Ramos (cell line): ENCODE measurements around the gene WEE1.
"Not testable (repeated sequence)": the region's sequence is repeated elsewhere in the genome, so short reads cannot be mapped to it uniquely, and the experiment has no call there.

Experiments used
- in situ Hi-C: fragments of 300-500 bp; cut with MboI; formaldehyde crosslinking; loops from one replicate; pipeline ENCODE4 v1.14.3; 2022; ENCODE audit warnings: low sequenced_read_pairs; ENCODE audit not compliant: unreplicated experiment

WEE1 gene

GRCh38 chr11:9573052-9573774 is at the start of gene WEE1:
TSS of gene WEE1 (plus strand) at chr11:9573670. CDS start at chr11:9573934, 264 bp downstream.
- in situ Hi-C loops: no loop called here

GRCh38 chr11:9524001-9524400 is 49.5 kb upstream of the WEE1 start:
- in situ Hi-C loops: loop anchor here (25.0 kb wide), 1 partner anchor 438 kb away; no protein-coding TSS in a partner anchor

- in situ Hi-C loops: no loop called here
Measured at GRCh38 chr11:9525116-9525515, 48.4 kb upstream of the WEE1 start.

- in situ Hi-C loops: no loop called here
Measured at GRCh38 chr11:9527481-9528135, 45.9 kb upstream of the WEE1 start.

GRCh38 chr11:9528136-9528501 is 45.4 kb upstream of the WEE1 start:
- in situ Hi-C loops: no loop called here

- in situ Hi-C loops: no loop called here
Measured at GRCh38 chr11:9528573-9529333, 44.7 kb upstream of the WEE1 start.

GRCh38 chr11:9529334-9529650 is 44.2 kb upstream of the WEE1 start:
- in situ Hi-C loops: no loop called here

- in situ Hi-C loops: loop anchor here (10.0 kb wide), 1 partner anchor 325 kb away; no protein-coding TSS in a partner anchor
Measured at GRCh38 chr11:9530020-9530621, 43.3 kb upstream of the WEE1 start.

- in situ Hi-C loops: loop anchor here (10.0 kb wide), 1 partner anchor 324 kb away; no protein-coding TSS in a partner anchor
Measured at GRCh38 chr11:9530901-9531625, 42.4 kb upstream of the WEE1 start.

- in situ Hi-C loops: loop anchor here (10.0 kb wide), 1 partner anchor 322 kb away; no protein-coding TSS in a partner anchor
Measured at GRCh38 chr11:9533058-9533457, 40.4 kb upstream of the WEE1 start.

- in situ Hi-C loops: loop anchor here (10.0 kb wide), 1 partner anchor 321 kb away; no protein-coding TSS in a partner anchor
Measured at GRCh38 chr11:9533736-9534473, 39.6 kb upstream of the WEE1 start.

GRCh38 chr11:9535189-9535781 is 38.2 kb upstream of the WEE1 start:
- in situ Hi-C loops: loop anchor here (10.0 kb wide), 1 partner anchor 320 kb away; no protein-coding TSS in a partner anchor

- in situ Hi-C loops: loop anchor here (10.0 kb wide), 1 partner anchor 316 kb away; no protein-coding TSS in a partner anchor
Measured at GRCh38 chr11:9538548-9538947, 34.9 kb upstream of the WEE1 start.

- in situ Hi-C loops: not testable (repeated sequence)
Measured at GRCh38 chr11:9549216-9549615, 24.3 kb upstream of the WEE1 start.

GRCh38 chr11:9550191-9550628 is 23.3 kb upstream of the WEE1 start:
- in situ Hi-C loops: no loop called here

GRCh38 chr11:9561279-9561982 is 12.0 kb upstream of the WEE1 start:
- in situ Hi-C loops: no loop called here

- in situ Hi-C loops: no loop called here
Measured at GRCh38 chr11:9562716-9563115, 10.8 kb upstream of the WEE1 start.

- in situ Hi-C loops: no loop called here
Measured at GRCh38 chr11:9563196-9563730, 10.2 kb upstream of the WEE1 start.
